GM19468 (cell line): ENCODE results near the gene GPX2.
A peak's percentile ranks its signal among the peaks of the same experiment; 100 is the strongest.

ENCODE experiments used
- ATAC-seq: cut with Tn5 transposase; IDR thresholded peaks from one replicate; pipeline ENCODE4 v1.9.1; 2021; ENCODE audit warnings: mild to moderate bottlenecking, moderate library complexity, moderate number of reproducible peaks; ENCODE audit not compliant: unreplicated experiment; ENCODE audit errors: extremely low read depth

The GPX2 gene

GRCh38 chr14:64944041-64944440 lies 1.5 kb upstream of the GPX2 start:
- no peak for ATAC-seq

- ATAC-seq, result no peak
Measured at GRCh38 chr14:64943556-64943955, 1.0 kb upstream of the GPX2 start.

GRCh38 chr14:64940336-64940910 lies 2.1 kb downstream of the GPX2 start:
- no peak for ATAC-seq

GRCh38 chr14:64939817-64940190 lies 2.7 kb downstream of the GPX2 start:
- no peak for ATAC-seq

GRCh38 chr14:64938972-64939816 lies 3.4 kb downstream of the GPX2 start:
- no peak for ATAC-seq

- no peak for ATAC-seq
Measured at GRCh38 chr14:64937821-64938193, 4.7 kb downstream of the GPX2 start.

GRCh38 chr14:64937171-64937820 lies 5.2 kb downstream of the GPX2 start:
- no peak for ATAC-seq

- ATAC-seq, result no peak
Measured at GRCh38 chr14:64935508-64935907, 7.0 kb downstream of the GPX2 start.

- no peak for ATAC-seq
Measured at GRCh38 chr14:64934338-64934929, 8.1 kb downstream of the GPX2 start.

- ATAC-seq, result no peak
Measured at GRCh38 chr14:64932231-64932630, 10.3 kb downstream of the GPX2 start.

- ATAC-seq, result no peak
Measured at GRCh38 chr14:64931123-64931522, 11.4 kb downstream of the GPX2 start.

GRCh38 chr14:64930085-64930843 lies 12.3 kb downstream of the GPX2 start:
- ATAC-seq, result no peak

GRCh38 chr14:64929014-64929359 lies 13.6 kb downstream of the GPX2 start:
- ATAC-seq, result no peak

- peak; percentile 42 for ATAC-seq
Measured at GRCh38 chr14:64928239-64929013, 14.1 kb downstream of the GPX2 start.

- ATAC-seq, result no peak
Measured at GRCh38 chr14:64927031-64927430, 15.5 kb downstream of the GPX2 start.

- no peak for ATAC-seq
Measured at GRCh38 chr14:64926398-64926995, 16.0 kb downstream of the GPX2 start.

GRCh38 chr14:64923015-64923414 lies 19.5 kb downstream of the GPX2 start:
- no peak for ATAC-seq

GRCh38 chr14:64920465-64920864 lies 22.1 kb downstream of the GPX2 start:
- ATAC-seq, result no peak

- ATAC-seq, result no peak
Measured at GRCh38 chr14:64919618-64920017, 22.9 kb downstream of the GPX2 start.
